ENCODE results near the gene CYB561.

Gene CYB561

GRCh38 chr17:63452962-63453551, 7.0 kb upstream of the CYB561 start:
- TF ChIP-seq, protein P1, sequence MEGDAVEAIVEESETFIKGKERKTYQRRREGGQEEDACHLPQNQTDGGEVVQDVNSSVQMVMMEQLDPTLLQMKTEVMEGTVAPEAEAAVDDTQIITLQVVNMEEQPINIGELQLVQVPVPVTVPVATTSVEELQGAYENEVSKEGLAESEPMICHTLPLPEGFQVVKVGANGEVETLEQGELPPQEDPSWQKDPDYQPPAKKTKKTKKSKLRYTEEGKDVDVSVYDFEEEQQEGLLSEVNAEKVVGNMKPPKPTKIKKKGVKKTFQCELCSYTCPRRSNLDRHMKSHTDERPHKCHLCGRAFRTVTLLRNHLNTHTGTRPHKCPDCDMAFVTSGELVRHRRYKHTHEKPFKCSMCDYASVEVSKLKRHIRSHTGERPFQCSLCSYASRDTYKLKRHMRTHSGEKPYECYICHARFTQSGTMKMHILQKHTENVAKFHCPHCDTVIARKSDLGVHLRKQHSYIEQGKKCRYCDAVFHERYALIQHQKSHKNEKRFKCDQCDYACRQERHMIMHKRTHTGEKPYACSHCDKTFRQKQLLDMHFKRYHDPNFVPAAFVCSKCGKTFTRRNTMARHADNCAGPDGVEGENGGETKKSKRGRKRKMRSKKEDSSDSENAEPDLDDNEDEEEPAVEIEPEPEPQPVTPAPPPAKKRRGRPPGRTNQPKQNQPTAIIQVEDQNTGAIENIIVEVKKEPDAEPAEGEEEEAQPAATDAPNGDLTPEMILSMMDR (IDR thresholded peaks at IDR 0.05): no peak
- no peaks in the 10 kb centered on the region for H3K9me3 ChIP-seq
- no peak overlapping the region for H3K27ac ChIP-seq
- intact Hi-C loops (cut with DNase I; ENCODE audit: low total_unique reads): no loop called here
- H3K4me1 ChIP-seq: peaks cover 0 to 7% (median 0%) of the 10 kb centered on the region in 4 donors
- DNase-seq: no peak
- H3K4me3 ChIP-seq: no peak overlapping the region
- H3K27me3 ChIP-seq: peaks cover 0 to 15% of the 10 kb centered on the region in 2 donors
- no peaks in the 10 kb centered on the region for H3K36me3 ChIP-seq

- Histone ChIP-seq H3K36me3 (no peaks in the 10 kb centered on the region), H3K27ac (no peak overlapping the region), H3K4me3 (no peak overlapping the region), H3K4me1 (peaks cover 0 to 14% (median under 1%) of the 10 kb centered on the region in 4 donors), H3K9me3 (no peaks in the 10 kb centered on the region), H3K27me3 (peaks cover 0 to 10% of the 10 kb centered on the region in 2 donors)
- intact Hi-C loops (cut with DNase I; ENCODE audit: low total_unique reads): no loop called here
- TF ChIP-seq, protein P1 (IDR thresholded peaks at IDR 0.05): no peak
- no peak for DNase-seq
These were observed 6.2 kb upstream of the CYB561 start for GRCh38 chr17:63452046-63452961.

DNA sequence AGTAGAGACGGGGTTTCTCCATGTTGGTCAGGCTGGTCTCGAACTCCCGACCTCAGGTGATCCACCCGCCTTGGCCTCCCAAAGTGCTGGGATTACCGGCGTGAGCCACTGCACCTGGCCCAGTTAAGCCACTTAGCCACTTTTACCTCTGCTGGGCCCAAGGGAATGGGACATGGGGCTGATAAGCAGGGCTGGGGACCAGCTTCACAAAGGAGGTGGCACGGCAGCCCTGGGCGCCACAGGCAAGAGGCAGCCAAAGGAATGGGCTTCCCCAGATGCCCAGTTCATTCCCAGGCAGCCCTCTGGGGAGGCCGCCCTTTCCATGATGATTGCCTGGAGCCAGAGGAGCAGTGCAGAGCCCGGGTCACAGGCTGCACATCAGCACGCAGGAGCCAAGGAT, 5.0 kb upstream of the CYB561 start:
- Histone ChIP-seq H3K4me3 (no peak overlapping the region), H3K4me1 (peaks cover 0 to 26% (median 8%) of the 10 kb centered on the region in 4 donors), H3K27me3 (peaks cover 0 to 10% of the 10 kb centered on the region in 2 donors), H3K36me3 (no peaks in the 10 kb centered on the region), H3K27ac (no peak overlapping the region), H3K9me3 (no peaks in the 10 kb centered on the region)
- TF ChIP-seq, protein P1 (IDR thresholded peaks at IDR 0.05): no peak
- intact Hi-C loops (cut with DNase I; ENCODE audit: low total_unique reads): no loop called here
- DNase-seq: no peak

DNA sequence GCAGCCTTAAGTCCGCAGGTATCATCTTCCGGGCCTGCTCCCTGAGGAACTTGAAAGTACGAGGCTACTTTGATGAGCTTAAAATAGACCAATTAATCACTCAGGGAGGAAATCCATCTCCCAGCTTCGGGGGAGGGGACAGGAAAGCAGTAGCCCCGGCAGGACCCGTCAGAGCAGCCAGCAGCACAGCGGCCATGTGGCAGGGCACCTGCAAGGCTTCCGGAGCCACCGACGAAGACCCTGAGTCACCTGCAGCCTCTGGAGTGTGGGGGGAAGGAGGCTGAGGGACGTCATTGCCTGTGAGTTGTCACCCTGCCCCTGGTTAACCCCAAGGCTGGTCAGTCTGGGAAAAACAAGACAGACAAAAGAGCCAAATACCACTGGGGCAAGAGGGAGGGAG, 4.4 kb upstream of the CYB561 start:
- intact Hi-C loops (cut with DNase I; ENCODE audit: low total_unique reads): no loop called here
- Histone ChIP-seq H3K4me1 (peaks cover 0 to 32% (median 9%) of the 10 kb centered on the region in 4 donors), H3K27me3 (peaks cover 0 to 10% of the 10 kb centered on the region in 2 donors), H3K36me3 (no peaks in the 10 kb centered on the region), H3K27ac (no peak overlapping the region), H3K9me3 (no peaks in the 10 kb centered on the region), H3K4me3 (no peak overlapping the region)
- DNase-seq: no peak
- TF ChIP-seq, protein P1 (IDR thresholded peaks at IDR 0.05): no peak

DNA sequence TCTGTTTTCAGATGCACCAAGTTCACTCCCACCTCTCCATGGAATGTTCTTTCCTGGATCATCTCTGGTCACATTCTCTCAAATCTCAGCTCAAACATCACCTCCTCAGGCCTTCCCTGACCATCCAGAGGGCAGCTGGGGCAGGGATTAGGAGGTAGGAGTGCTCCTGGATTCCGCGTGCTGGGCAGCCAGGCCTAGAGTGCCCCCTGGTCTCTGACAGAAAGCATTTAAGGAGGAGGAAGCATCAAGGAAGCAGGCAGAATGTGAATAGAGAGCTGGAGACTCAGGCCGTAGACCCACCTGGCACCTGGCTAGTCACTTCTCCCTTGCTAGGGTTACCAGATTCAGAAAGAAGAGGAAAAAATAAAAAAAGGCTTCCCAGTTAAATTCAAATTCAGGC, 2.5 kb upstream of the CYB561 start:
- Histone ChIP-seq H3K36me3 (no peaks in the 10 kb centered on the region), H3K4me3 (no peak overlapping the region), H3K9me3 (no peaks in the 10 kb centered on the region), H3K27ac (no peak overlapping the region), H3K27me3 (peaks cover 0 to 10% of the 10 kb centered on the region in 2 donors), H3K4me1 (peaks cover 0 to 33% (median 13%) of the 10 kb centered on the region in 4 donors)
- DNase-seq: no peak
- TF ChIP-seq, protein P1 (IDR thresholded peaks at IDR 0.05): no peak
- intact Hi-C loops (cut with DNase I; ENCODE audit: low total_unique reads): no loop called here

Data from tibial artery (tissue), 4 donors.